GM23338 (cell line): ENCODE results near the gene INTS14. TPM values are rescaled to one million over a fixed set of nuclear protein-coding genes. Genes with fewer than 3 reads are reported as not detected.

Source experiments
- ATAC-seq: fragments of 200-7000 bp; cut with Tn5 transposase; 3 replicates; pipeline ENCODE4 v1.9.1; 2020
- DNase-seq: peaks from one replicate; pipeline ENCODE4 v3.0.0-alpha.2; 2015; ENCODE audit warnings: low spot score
- H2AFZ ChIP-seq: fragments of 200-600 bp; sonication (generic); 2 replicates; pipeline ENCODE4 v1.8.0; 2016; ENCODE audit warnings: antibody characterized with exemption, mild to moderate bottlenecking, moderate library complexity
- H3F3A ChIP-seq: fragments of 200-600 bp; sonication (generic); replicated peaks from 2 replicates; pipeline ENCODE4 v1.8.0; 2017; ENCODE audit warnings: antibody characterized with exemption, mixed run types, low read depth
- H3K27ac ChIP-seq: fragments of 200-600 bp; sonication (generic); 2 replicates; pipeline ENCODE4 v1.6.1; 2016; ENCODE audit warnings: low read depth
- H3K27me3 ChIP-seq: fragments of 200-600 bp; sonication (generic); 2 replicates; pipeline ENCODE4 v1.8.0; 2016; ENCODE audit warnings: mild to moderate bottlenecking, mixed run types, moderate library complexity; ENCODE audit not compliant: insufficient read depth
- H3K36me3 ChIP-seq: fragments of 200-600 bp; sonication (generic); 2 replicates; pipeline ENCODE4 v1.8.0; 2016; ENCODE audit warnings: mild to moderate bottlenecking; ENCODE audit not compliant: insufficient read depth
- H3K4me1 ChIP-seq: fragments of 200-600 bp; sonication (generic); 2 replicates; pipeline ENCODE4 v1.8.0; 2016; ENCODE audit warnings: mild to moderate bottlenecking, moderate library complexity; ENCODE audit not compliant: insufficient read depth
- H3K4me2 ChIP-seq: fragments of 200-600 bp; sonication (generic); 2 replicates; pipeline ENCODE4 v1.7.1; 2017; ENCODE audit warnings: mixed run types
- H3K4me3 ChIP-seq: fragments of 200-600 bp; sonication (generic); 2 replicates; pipeline ENCODE4 v1.6.1; 2016; ENCODE audit warnings: mixed run types
- H3K79me2 ChIP-seq: fragments of 200-600 bp; sonication (generic); replicated peaks from 2 replicates; pipeline ENCODE4 v1.8.0; 2017; ENCODE audit warnings: mild to moderate bottlenecking; ENCODE audit not compliant: insufficient read depth
- H3K9me2 ChIP-seq: fragments of 200-600 bp; sonication (generic); 2 replicates; pipeline ENCODE4 v1.8.0; 2017; ENCODE audit not compliant: insufficient read depth
- H4K20me1 ChIP-seq: fragments of 200-600 bp; sonication (generic); replicated peaks from 2 replicates; pipeline ENCODE4 v1.8.0; 2017; ENCODE audit warnings: mild to moderate bottlenecking; ENCODE audit not compliant: insufficient read depth
- H3K27ac Mint-ChIP-seq: 2 replicates; pipeline ENCODE4 v1.8.0; 2020; ENCODE audit warnings: inconsistent platforms, mild to moderate bottlenecking, moderate library complexity, mixed read lengths
- H3K27me3 Mint-ChIP-seq: 3 replicates; pipeline ENCODE4 v1.8.0; 2022; ENCODE audit warnings: low read depth, mild to moderate bottlenecking, moderate library complexity, mixed read lengths, inconsistent platforms; ENCODE audit not compliant: insufficient read depth, poor library complexity
- H3K36me3 Mint-ChIP-seq: 3 replicates; pipeline ENCODE4 v1.8.0; 2021; ENCODE audit warnings: low read depth, mild to moderate bottlenecking, inconsistent platforms, moderate library complexity, mixed read lengths
- H3K4me1 Mint-ChIP-seq: 3 replicates; pipeline ENCODE4 v1.8.0; 2020; ENCODE audit warnings: mild to moderate bottlenecking, inconsistent platforms, mixed read lengths
- H3K4me3 Mint-ChIP-seq: 3 replicates; pipeline ENCODE4 v1.8.0; 2021; ENCODE audit warnings: moderate library complexity, mild to moderate bottlenecking, inconsistent platforms, mixed read lengths
- H3K9me3 Mint-ChIP-seq: 3 replicates; pipeline ENCODE4 v1.8.0; 2020; ENCODE audit warnings: moderate library complexity, mild to moderate bottlenecking, inconsistent platforms, mixed read lengths
- CREB1 ChIP-seq: fragments of 250-450 bp; sonication (Bioruptor Pico); IDR thresholded peaks from 2 replicates; pipeline ENCODE4 v1.5.0; 2020; ENCODE audit warnings: low read depth, mild to moderate bottlenecking, moderate library complexity
- NANOG ChIP-seq: IDR thresholded peaks from 2 replicates; pipeline ENCODE4 v1.6.1; 2016; ENCODE audit warnings: antibody characterized with exemption, borderline replicate concordance
- POLR2AphosphoS5 ChIP-seq: IDR thresholded peaks from 2 replicates; pipeline ENCODE4 v1.6.1; 2016; ENCODE audit warnings: antibody characterized with exemption, low read depth
- STAT1 ChIP-seq: IDR thresholded peaks from one replicate; pipeline ENCODE4 v1.6.1; 2016; ENCODE audit warnings: antibody characterized with exemption; ENCODE audit not compliant: unreplicated experiment
- ZNF331 ChIP-seq: fragments of 250-450 bp; sonication (Bioruptor Pico); IDR thresholded peaks from 2 replicates; pipeline ENCODE4 v1.5.0; 2020; ENCODE audit warnings: low read depth, mild to moderate bottlenecking, moderate library complexity
- polyA plus RNA-seq: library from polyadenylated mRNA; unstranded; fragments of >200 nt; fragmentation: Nextera tagmentation; extraction: Ambion mirVana; gene quantifications from 2 replicates; pipeline ENCODE4 v1.2.1, GENCODE V29; 2016
- total RNA-seq: library from RNA; depleted of rRNA; stranded (reverse); fragments of >200 nt; shearing (Covaris generic); gene quantifications from 2 replicates; pipeline ENCODE4 v1.2.3, GENCODE V29; 2014
- TF ChIP-seq, protein P1 (sequence below): fragments of 250-450 bp; sonication (Bioruptor Pico); IDR thresholded peaks from 2 replicates; pipeline ENCODE4 v1.5.0; 2020; ENCODE audit warnings: mild to moderate bottlenecking, moderate library complexity
- TF ChIP-seq, protein P2 (sequence below): IDR thresholded peaks from one replicate; pipeline ENCODE4 v1.6.1; 2018; ENCODE audit warnings: antibody characterized with exemption; ENCODE audit not compliant: unreplicated experiment

The INTS14 gene
- total and polyA plus RNA-seq, 2 experiments from 2014 or later = 15.2 to 37.7 TPM

DNA sequence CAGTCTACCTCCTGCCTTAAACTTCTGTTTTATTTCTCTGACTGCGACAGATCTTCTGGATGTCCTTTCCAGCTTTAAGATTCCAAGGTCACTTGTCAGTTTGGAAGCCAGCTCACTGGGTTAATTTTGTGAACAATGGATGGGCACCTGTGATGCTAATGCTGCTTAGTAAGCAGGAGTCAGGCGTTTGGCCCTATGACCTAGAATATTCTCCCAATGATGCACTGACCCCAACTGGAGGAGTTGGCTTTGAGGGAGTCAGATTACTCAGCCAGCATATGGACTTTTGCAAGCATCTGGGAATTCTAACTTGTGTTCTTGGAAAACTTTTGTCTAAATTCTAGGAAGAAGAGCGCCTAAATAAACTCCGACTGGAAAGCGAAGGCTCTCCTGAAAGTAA is 52.6 kb downstream of the INTS14 start (continued):
- TF ChIP-seq, protein P1, sequence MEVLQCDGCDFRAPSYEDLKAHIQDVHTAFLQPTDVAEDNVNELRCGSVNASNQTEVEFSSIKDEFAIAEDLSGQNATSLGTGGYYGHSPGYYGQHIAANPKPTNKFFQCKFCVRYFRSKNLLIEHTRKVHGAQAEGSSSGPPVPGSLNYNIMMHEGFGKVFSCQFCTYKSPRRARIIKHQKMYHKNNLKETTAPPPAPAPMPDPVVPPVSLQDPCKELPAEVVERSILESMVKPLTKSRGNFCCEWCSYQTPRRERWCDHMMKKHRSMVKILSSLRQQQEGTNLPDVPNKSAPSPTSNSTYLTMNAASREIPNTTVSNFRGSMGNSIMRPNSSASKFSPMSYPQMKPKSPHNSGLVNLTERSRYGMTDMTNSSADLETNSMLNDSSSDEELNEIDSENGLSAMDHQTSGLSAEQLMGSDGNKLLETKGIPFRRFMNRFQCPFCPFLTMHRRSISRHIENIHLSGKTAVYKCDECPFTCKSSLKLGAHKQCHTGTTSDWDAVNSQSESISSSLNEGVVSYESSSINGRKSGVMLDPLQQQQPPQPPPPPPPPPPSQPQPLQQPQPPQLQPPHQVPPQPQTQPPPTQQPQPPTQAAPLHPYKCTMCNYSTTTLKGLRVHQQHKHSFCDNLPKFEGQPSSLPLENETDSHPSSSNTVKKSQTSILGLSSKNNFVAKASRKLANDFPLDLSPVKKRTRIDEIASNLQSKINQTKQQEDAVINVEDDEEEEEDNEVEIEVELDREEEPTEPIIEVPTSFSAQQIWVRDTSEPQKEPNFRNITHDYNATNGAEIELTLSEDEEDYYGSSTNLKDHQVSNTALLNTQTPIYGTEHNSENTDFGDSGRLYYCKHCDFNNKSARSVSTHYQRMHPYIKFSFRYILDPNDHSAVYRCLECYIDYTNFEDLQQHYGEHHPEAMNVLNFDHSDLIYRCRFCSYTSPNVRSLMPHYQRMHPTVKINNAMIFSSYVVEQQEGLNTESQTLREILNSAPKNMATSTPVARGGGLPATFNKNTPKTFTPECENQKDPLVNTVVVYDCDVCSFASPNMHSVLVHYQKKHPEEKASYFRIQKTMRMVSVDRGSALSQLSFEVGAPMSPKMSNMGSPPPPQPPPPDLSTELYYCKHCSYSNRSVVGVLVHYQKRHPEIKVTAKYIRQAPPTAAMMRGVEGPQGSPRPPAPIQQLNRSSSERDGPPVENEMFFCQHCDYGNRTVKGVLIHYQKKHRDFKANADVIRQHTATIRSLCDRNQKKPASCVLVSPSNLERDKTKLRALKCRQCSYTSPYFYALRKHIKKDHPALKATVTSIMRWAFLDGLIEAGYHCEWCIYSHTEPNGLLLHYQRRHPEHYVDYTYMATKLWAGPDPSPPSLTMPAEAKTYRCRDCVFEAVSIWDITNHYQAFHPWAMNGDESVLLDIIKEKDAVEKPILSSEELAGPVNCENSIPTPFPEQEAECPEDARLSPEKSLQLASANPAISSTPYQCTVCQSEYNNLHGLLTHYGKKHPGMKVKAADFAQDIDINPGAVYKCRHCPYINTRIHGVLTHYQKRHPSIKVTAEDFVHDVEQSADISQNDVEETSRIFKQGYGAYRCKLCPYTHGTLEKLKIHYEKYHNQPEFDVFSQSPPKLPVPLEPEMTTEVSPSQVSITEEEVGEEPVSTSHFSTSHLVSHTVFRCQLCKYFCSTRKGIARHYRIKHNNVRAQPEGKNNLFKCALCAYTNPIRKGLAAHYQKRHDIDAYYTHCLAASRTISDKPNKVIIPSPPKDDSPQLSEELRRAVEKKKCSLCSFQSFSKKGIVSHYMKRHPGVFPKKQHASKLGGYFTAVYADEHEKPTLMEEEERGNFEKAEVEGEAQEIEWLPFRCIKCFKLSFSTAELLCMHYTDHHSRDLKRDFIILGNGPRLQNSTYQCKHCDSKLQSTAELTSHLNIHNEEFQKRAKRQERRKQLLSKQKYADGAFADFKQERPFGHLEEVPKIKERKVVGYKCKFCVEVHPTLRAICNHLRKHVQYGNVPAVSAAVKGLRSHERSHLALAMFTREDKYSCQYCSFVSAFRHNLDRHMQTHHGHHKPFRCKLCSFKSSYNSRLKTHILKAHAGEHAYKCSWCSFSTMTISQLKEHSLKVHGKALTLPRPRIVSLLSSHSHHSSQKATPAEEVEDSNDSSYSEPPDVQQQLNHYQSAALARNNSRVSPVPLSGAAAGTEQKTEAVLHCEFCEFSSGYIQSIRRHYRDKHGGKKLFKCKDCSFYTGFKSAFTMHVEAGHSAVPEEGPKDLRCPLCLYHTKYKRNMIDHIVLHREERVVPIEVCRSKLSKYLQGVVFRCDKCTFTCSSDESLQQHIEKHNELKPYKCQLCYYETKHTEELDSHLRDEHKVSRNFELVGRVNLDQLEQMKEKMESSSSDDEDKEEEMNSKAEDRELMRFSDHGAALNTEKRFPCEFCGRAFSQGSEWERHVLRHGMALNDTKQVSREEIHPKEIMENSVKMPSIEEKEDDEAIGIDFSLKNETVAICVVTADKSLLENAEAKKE (CRISPR knock-in tag) = no peak
- TF ChIP-seq ZNF331 (no peak), POLR2AphosphoS5 (no peak)

DNA sequence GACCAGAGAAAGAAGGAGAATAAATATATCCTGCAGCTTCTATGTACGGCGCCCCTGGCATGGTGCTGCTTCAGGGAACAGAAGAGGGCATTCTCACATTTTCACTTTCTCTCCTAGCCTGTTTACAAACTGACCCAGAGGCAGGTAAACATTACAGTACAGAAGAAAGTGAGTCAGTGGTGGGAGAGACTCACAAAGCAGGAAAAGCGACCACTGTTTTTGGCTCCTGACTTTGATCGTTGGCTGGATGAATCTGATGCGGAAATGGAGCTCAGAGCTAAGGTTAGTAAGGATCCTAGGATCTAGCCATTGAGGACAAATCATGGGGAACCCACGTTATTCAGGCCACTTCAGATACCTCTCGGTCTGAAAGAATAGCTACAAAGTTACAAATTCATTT is 54.3 kb downstream of the INTS14 start:
- Mint-ChIP-seq H3K4me3 (no peak overlapping the region), H3K36me3 (peaks cover 88% of the 10 kb centered on the region), H3K9me3 (no peaks in the 10 kb centered on the region), H3K27ac (no peak overlapping the region), H3K27me3 (no peaks in the 10 kb centered on the region), H3K4me1 (no peaks in the 10 kb centered on the region)
- ATAC-seq (no peak), DNase-seq (no peak)
- no peak overlapping the region for H3K4me3 ChIP-seq
- H3K9me2 ChIP-seq = no peaks in the 10 kb centered on the region
- no peaks in the 10 kb centered on the region for H3K27me3 ChIP-seq
- H3F3A ChIP-seq = peaks cover 4% of the 10 kb centered on the region; the same call in 1 of the 2 replicates
- H2AFZ ChIP-seq = no peak overlapping the region
- no peaks in the 10 kb centered on the region for H3K4me1 ChIP-seq
- no peak overlapping the region for H3K27ac ChIP-seq
- peaks cover 56% of the 10 kb centered on the region for H3K79me2 ChIP-seq
- peaks cover 29% of the 10 kb centered on the region for H3K36me3 ChIP-seq
- peaks cover 33% of the 10 kb centered on the region for H4K20me1 ChIP-seq
- no peak overlapping the region for H3K4me2 ChIP-seq
- TF ChIP-seq NANOG (no peak), STAT1 (no peak), CREB1 (CRISPR knock-in tag) (no peak), ZNF331 (no peak)
- TF ChIP-seq, protein P2, sequence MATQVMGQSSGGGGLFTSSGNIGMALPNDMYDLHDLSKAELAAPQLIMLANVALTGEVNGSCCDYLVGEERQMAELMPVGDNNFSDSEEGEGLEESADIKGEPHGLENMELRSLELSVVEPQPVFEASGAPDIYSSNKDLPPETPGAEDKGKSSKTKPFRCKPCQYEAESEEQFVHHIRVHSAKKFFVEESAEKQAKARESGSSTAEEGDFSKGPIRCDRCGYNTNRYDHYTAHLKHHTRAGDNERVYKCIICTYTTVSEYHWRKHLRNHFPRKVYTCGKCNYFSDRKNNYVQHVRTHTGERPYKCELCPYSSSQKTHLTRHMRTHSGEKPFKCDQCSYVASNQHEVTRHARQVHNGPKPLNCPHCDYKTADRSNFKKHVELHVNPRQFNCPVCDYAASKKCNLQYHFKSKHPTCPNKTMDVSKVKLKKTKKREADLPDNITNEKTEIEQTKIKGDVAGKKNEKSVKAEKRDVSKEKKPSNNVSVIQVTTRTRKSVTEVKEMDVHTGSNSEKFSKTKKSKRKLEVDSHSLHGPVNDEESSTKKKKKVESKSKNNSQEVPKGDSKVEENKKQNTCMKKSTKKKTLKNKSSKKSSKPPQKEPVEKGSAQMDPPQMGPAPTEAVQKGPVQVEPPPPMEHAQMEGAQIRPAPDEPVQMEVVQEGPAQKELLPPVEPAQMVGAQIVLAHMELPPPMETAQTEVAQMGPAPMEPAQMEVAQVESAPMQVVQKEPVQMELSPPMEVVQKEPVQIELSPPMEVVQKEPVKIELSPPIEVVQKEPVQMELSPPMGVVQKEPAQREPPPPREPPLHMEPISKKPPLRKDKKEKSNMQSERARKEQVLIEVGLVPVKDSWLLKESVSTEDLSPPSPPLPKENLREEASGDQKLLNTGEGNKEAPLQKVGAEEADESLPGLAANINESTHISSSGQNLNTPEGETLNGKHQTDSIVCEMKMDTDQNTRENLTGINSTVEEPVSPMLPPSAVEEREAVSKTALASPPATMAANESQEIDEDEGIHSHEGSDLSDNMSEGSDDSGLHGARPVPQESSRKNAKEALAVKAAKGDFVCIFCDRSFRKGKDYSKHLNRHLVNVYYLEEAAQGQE = no peak
